ENCODE data around the gene MAPKAP1.

The MAPKAP1 gene

DNA sequence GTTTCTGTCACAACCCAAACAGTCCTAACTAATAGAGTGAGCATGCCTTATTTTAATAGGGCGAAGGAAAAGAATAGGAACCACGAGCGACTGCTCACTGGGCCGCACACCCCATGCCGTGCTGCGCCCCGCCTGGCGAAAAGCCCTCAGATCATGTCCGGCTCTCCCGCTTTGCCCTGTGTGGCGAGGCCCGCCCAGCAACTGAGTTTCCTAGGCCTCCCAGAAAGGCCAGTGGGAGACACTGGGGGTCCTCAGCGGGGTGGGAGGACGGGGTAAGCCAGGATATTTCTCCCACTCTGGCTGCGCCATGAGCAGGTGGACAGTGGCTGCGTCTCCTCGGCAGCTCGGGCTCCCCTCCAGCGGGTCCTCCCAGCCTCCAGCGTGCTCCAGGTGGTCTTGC lies 307.3 kb downstream of the MAPKAP1 start:
- TF ChIP-seq, protein P1, sequence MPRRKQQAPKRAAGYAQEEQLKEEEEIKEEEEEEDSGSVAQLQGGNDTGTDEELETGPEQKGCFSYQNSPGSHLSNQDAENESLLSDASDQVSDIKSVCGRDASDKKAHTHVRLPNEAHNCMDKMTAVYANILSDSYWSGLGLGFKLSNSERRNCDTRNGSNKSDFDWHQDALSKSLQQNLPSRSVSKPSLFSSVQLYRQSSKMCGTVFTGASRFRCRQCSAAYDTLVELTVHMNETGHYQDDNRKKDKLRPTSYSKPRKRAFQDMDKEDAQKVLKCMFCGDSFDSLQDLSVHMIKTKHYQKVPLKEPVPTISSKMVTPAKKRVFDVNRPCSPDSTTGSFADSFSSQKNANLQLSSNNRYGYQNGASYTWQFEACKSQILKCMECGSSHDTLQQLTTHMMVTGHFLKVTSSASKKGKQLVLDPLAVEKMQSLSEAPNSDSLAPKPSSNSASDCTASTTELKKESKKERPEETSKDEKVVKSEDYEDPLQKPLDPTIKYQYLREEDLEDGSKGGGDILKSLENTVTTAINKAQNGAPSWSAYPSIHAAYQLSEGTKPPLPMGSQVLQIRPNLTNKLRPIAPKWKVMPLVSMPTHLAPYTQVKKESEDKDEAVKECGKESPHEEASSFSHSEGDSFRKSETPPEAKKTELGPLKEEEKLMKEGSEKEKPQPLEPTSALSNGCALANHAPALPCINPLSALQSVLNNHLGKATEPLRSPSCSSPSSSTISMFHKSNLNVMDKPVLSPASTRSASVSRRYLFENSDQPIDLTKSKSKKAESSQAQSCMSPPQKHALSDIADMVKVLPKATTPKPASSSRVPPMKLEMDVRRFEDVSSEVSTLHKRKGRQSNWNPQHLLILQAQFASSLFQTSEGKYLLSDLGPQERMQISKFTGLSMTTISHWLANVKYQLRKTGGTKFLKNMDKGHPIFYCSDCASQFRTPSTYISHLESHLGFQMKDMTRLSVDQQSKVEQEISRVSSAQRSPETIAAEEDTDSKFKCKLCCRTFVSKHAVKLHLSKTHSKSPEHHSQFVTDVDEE (CRISPR knock-in tag; IDR thresholded peaks at IDR 0.05), result no peak
- TF ChIP-seq, protein P2, sequence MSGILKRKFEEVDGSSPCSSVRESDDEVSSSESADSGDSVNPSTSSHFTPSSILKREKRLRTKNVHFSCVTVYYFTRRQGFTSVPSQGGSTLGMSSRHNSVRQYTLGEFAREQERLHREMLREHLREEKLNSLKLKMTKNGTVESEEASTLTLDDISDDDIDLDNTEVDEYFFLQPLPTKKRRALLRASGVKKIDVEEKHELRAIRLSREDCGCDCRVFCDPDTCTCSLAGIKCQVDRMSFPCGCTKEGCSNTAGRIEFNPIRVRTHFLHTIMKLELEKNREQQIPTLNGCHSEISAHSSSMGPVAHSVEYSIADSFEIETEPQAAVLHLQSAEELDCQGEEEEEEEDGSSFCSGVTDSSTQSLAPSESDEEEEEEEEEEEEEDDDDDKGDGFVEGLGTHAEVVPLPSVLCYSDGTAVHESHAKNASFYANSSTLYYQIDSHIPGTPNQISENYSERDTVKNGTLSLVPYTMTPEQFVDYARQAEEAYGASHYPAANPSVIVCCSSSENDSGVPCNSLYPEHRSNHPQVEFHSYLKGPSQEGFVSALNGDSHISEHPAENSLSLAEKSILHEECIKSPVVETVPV (CRISPR knock-in tag; IDR thresholded peaks at IDR 0.05), result no peak
- no peak for TF ChIP-seq TCF4 (CRISPR knock-in tag; IDR thresholded peaks at IDR 0.05; ENCODE audit: borderline replicate concordance)
- TF ChIP-seq PPARA (CRISPR knock-in tag; IDR thresholded peaks at IDR 0.05; ENCODE audit: borderline replicate concordance), result no peak
- TF ChIP-seq ESRRG (CRISPR knock-in tag; IDR thresholded peaks at IDR 0.05), result no peak
- TF ChIP-seq TOX (CRISPR knock-in tag; IDR thresholded peaks at IDR 0.05; ENCODE audit: borderline replicate concordance), result no peak
- TF ChIP-seq RARB (CRISPR knock-in tag; IDR thresholded peaks at IDR 0.05), result no peak
- no peak for TF ChIP-seq PATZ1 (CRISPR knock-in tag; IDR thresholded peaks at IDR 0.05; ENCODE audit: borderline replicate concordance)
- TF ChIP-seq ISL1 (CRISPR knock-in tag; IDR thresholded peaks at IDR 0.05), result no peak
- TF ChIP-seq ZNF70 (CRISPR knock-in tag; IDR thresholded peaks at IDR 0.05), result no peak
- no peak for TF ChIP-seq OSR1 (CRISPR knock-in tag; IDR thresholded peaks at IDR 0.05)
- no peak for TF ChIP-seq SNAI2 (CRISPR knock-in tag; IDR thresholded peaks at IDR 0.05)
- TF ChIP-seq BACH2 (CRISPR knock-in tag; IDR thresholded peaks at IDR 0.05; ENCODE audit: borderline replicate concordance), result no peak
- TF ChIP-seq CREB5 (CRISPR knock-in tag; IDR thresholded peaks at IDR 0.05; ENCODE audit: low read depth), result no peak
- no peak for TF ChIP-seq ZFP3 (CRISPR knock-in tag; IDR thresholded peaks at IDR 0.05)
- TF ChIP-seq ARNTL (CRISPR knock-in tag; IDR thresholded peaks at IDR 0.05; ENCODE audit: borderline replicate concordance, low read depth), result no peak
- TF ChIP-seq ZFP30 (CRISPR knock-in tag; IDR thresholded peaks at IDR 0.05), result no peak
- no peak for TF ChIP-seq ZC3H10 (CRISPR knock-in tag; IDR thresholded peaks at IDR 0.05)
- TF ChIP-seq GLIS3 (CRISPR knock-in tag; IDR thresholded peaks at IDR 0.05), result no peak
- ATAC-seq, result no peak

DNA sequence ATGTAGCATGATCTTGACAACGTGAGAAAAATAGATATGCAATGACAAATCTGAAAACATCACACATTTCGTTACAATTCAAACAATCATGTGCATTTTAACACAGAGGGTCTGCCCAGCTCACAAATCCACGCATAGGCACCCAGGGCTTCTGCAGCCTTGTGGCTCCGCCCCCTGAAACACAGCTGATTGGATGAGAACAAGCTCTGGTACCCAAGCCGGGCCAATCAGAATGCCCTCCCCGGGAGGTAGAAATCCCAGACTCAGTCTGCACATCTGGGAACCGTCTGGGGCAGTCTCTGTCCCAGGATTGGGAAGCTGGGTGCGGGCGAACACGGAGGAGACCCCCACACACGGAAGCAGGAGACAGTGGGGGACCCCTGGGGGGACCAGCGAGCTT lies 307.8 kb downstream of the MAPKAP1 start:
- TF ChIP-seq GLIS3 (CRISPR knock-in tag; IDR thresholded peaks at IDR 0.05) (no peak), CSDC2 (CRISPR knock-in tag; IDR thresholded peaks at IDR 0.05) (no peak), ESRRG (CRISPR knock-in tag; IDR thresholded peaks at IDR 0.05) (no peak), ZNF565 (CRISPR knock-in tag; conservative IDR thresholded peaks at IDR 0.05; ENCODE audit: low read depth) (no peak), ARNTL (CRISPR knock-in tag; IDR thresholded peaks at IDR 0.05; ENCODE audit: borderline replicate concordance, low read depth) (no peak), ZNF8 (CRISPR knock-in tag; IDR thresholded peaks at IDR 0.05) (no peak)
- ATAC-seq, result no peak

DNA sequence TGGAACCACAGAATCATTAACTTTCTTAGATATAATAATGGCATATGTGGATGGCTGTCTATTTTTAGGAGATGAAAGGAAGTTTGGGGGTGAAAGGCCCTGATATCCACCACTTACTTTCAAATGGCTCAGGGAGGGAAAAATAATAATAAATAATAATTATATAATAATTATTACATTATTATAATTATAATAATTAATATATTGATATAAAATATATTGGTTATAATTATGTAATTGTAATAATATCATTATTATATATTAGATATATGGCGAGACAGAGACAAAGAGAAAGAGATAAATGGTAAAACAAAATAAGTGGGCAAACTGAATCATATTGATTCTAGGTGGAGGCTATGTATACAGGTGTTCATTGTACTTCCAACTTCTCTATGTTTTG lies 308.8 kb downstream of the MAPKAP1 start:
- TF ChIP-seq ZNF565 (CRISPR knock-in tag; conservative IDR thresholded peaks at IDR 0.05; ENCODE audit: low read depth) (no peak), ZFP30 (CRISPR knock-in tag; IDR thresholded peaks at IDR 0.05) (no peak), PATZ1 (CRISPR knock-in tag; IDR thresholded peaks at IDR 0.05; ENCODE audit: borderline replicate concordance) (no peak), OSR1 (CRISPR knock-in tag; IDR thresholded peaks at IDR 0.05) (no peak), CSDC2 (CRISPR knock-in tag; IDR thresholded peaks at IDR 0.05) (no peak), ZC3H10 (CRISPR knock-in tag; IDR thresholded peaks at IDR 0.05) (no peak), BACH2 (CRISPR knock-in tag; IDR thresholded peaks at IDR 0.05; ENCODE audit: borderline replicate concordance) (no peak), SNAI2 (CRISPR knock-in tag; IDR thresholded peaks at IDR 0.05) (no peak), TCF4 (CRISPR knock-in tag; IDR thresholded peaks at IDR 0.05; ENCODE audit: borderline replicate concordance) (no peak), ARNTL (CRISPR knock-in tag; IDR thresholded peaks at IDR 0.05; ENCODE audit: borderline replicate concordance, low read depth) (no peak), GLIS3 (CRISPR knock-in tag; IDR thresholded peaks at IDR 0.05) (no peak), ZNF8 (CRISPR knock-in tag; IDR thresholded peaks at IDR 0.05) (no peak), TOX (CRISPR knock-in tag; IDR thresholded peaks at IDR 0.05; ENCODE audit: borderline replicate concordance) (no peak), ZFP3 (CRISPR knock-in tag; IDR thresholded peaks at IDR 0.05) (no peak)
- TF ChIP-seq, protein P1 (CRISPR knock-in tag; IDR thresholded peaks at IDR 0.05), result no peak
- no peak for ATAC-seq
